ENCODE results near the gene LRRC26. TPM values are rescaled to one million over a fixed set of nuclear protein-coding genes. Genes with fewer than 3 reads are reported as not detected.

LRRC26 gene
- total and polyA plus RNA-seq, 2 of the 13 experiments (the other 11 are each of a cell fraction or from before 2014, with no cell fraction given), result not detected

DNA sequence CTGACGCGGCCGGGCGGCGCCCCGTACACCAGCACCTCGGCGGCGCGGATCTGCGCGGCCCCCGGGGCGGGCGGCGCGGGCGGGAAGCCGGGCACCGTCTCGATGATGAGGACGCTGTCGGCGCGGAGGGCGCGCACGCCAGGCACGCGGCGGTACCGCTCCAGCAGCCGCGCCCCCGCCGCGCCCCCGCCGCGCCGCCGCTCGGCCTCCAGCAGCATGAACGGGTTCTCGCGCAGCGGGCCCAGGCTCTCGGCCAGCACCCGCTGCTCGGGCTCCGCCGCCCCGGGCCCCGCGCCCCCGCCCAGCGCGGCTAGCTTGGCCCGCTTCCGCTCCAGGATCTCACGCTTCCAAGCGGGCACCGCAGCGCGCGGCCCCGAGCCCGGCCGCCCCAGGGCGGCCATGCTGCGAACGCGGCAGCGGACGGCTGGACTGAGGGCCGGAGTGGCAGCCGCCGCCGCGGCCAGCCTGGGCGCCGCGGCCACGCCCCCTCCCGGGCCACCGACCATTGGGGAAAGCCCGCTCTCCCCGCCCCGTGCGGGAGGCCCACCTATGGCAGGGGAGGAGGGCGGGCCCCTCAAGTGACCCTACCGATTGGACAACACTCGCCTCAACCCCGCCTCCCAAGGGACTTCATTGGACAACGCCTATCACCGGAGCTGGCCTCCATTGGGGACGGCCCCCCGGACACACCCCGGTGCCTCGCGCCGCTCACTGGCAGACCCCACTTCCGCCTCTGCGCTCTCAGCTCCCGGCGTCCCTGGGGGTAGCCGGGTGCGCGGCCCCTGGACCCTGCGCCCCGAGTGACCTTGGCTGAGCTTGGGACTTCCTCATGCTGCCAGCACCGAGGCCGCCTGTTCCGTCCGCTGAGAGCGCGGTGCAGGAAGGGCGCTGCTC is 30.7 kb upstream of the LRRC26 start, which contains the start of gene TPRN (continued):
- TF ChIP-seq ZNF878 (CRISPR knock-in tag; IDR thresholded peaks at IDR 0.05), result no peak
- no peak for TF ChIP-seq ZZZ3 (CRISPR knock-in tag; IDR thresholded peaks at IDR 0.05; ENCODE audit: borderline replicate concordance)
- TF ChIP-seq, protein P1, sequence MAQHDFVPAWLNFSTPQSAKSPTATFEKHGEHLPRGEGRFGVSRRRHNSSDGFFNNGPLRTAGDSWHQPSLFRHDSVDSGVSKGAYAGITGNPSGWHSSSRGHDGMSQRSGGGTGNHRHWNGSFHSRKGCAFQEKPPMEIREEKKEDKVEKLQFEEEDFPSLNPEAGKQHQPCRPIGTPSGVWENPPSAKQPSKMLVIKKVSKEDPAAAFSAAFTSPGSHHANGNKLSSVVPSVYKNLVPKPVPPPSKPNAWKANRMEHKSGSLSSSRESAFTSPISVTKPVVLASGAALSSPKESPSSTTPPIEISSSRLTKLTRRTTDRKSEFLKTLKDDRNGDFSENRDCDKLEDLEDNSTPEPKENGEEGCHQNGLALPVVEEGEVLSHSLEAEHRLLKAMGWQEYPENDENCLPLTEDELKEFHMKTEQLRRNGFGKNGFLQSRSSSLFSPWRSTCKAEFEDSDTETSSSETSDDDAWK (CRISPR knock-in tag; IDR thresholded peaks at IDR 0.05), result no peak
- TF ChIP-seq, protein P2, sequence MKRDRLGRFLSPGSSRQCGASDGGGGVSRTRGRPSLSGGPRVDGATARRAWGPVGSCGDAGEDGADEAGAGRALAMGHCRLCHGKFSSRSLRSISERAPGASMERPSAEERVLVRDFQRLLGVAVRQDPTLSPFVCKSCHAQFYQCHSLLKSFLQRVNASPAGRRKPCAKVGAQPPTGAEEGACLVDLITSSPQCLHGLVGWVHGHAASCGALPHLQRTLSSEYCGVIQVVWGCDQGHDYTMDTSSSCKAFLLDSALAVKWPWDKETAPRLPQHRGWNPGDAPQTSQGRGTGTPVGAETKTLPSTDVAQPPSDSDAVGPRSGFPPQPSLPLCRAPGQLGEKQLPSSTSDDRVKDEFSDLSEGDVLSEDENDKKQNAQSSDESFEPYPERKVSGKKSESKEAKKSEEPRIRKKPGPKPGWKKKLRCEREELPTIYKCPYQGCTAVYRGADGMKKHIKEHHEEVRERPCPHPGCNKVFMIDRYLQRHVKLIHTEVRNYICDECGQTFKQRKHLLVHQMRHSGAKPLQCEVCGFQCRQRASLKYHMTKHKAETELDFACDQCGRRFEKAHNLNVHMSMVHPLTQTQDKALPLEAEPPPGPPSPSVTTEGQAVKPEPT (CRISPR knock-in tag; IDR thresholded peaks at IDR 0.05; ENCODE audit: low read depth), result no peak
- no peak for TF ChIP-seq PAF1 (CRISPR knock-in tag; IDR thresholded peaks at IDR 0.05)
- TF ChIP-seq MED8 (CRISPR knock-in tag; IDR thresholded peaks at IDR 0.05; ENCODE audit: insufficient replicate concordance), result no peak
- TF ChIP-seq, protein P3, sequence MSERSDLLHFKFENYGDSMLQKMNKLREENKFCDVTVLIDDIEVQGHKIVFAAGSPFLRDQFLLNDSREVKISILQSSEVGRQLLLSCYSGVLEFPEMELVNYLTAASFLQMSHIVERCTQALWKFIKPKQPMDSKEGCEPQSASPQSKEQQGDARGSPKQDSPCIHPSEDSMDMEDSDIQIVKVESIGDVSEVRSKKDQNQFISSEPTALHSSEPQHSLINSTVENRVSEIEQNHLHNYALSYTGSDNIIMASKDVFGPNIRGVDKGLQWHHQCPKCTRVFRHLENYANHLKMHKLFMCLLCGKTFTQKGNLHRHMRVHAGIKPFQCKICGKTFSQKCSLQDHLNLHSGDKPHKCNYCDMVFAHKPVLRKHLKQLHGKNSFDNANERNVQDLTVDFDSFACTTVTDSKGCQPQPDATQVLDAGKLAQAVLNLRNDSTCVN (CRISPR knock-in tag; IDR thresholded peaks at IDR 0.05; ENCODE audit: borderline replicate concordance), result peak; percentile 62; the same call in 1 of the 2 replicates
- TF ChIP-seq ZNF564 (CRISPR knock-in tag; IDR thresholded peaks at IDR 0.05), result 0 out of 2 replicates have a peak, but pooled peaks have one; percentile 84
- TF ChIP-seq, protein P4, sequence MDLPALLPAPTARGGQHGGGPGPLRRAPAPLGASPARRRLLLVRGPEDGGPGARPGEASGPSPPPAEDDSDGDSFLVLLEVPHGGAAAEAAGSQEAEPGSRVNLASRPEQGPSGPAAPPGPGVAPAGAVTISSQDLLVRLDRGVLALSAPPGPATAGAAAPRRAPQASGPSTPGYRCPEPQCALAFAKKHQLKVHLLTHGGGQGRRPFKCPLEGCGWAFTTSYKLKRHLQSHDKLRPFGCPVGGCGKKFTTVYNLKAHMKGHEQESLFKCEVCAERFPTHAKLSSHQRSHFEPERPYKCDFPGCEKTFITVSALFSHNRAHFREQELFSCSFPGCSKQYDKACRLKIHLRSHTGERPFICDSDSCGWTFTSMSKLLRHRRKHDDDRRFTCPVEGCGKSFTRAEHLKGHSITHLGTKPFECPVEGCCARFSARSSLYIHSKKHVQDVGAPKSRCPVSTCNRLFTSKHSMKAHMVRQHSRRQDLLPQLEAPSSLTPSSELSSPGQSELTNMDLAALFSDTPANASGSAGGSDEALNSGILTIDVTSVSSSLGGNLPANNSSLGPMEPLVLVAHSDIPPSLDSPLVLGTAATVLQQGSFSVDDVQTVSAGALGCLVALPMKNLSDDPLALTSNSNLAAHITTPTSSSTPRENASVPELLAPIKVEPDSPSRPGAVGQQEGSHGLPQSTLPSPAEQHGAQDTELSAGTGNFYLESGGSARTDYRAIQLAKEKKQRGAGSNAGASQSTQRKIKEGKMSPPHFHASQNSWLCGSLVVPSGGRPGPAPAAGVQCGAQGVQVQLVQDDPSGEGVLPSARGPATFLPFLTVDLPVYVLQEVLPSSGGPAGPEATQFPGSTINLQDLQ (CRISPR knock-in tag; IDR thresholded peaks at IDR 0.05), result 0 out of 2 replicates have a peak, but pooled peaks have one; percentile 23
- TF ChIP-seq ONECUT2 (CRISPR knock-in tag; IDR thresholded peaks at IDR 0.05), result no peak
- TF ChIP-seq ZNF205 (CRISPR knock-in tag; IDR thresholded peaks at IDR 0.05), result peak; percentile 71
- TF ChIP-seq HOXA3 (CRISPR knock-in tag; IDR thresholded peaks at IDR 0.05), result peak; percentile 82
- no peak for TF ChIP-seq ZNF569 (CRISPR knock-in tag; IDR thresholded peaks at IDR 0.05; ENCODE audit: borderline replicate concordance)
- TF ChIP-seq NFIC (IDR thresholded peaks at IDR 0.05; ENCODE audit: low read length), result no peak
- no peak for TF ChIP-seq SP140L (CRISPR knock-in tag; IDR thresholded peaks at IDR 0.05; ENCODE audit: borderline replicate concordance)
- peak; percentile 92 for TF ChIP-seq ZNF331 (CRISPR knock-in tag; IDR thresholded peaks at IDR 0.05)
- peak; percentile 43 for TF ChIP-seq TEAD3 (CRISPR knock-in tag; optimal IDR thresholded peaks at IDR 0.05; ENCODE audit: borderline replicate concordance)
- no peak for TF ChIP-seq ZNF30 (CRISPR knock-in tag; IDR thresholded peaks at IDR 0.05)
- TF ChIP-seq ZNF136 (CRISPR knock-in tag; IDR thresholded peaks at IDR 0.05; ENCODE audit: low read depth), result no peak
- no peak for TF ChIP-seq PPARG (CRISPR knock-in tag; conservative IDR thresholded peaks at IDR 0.05)
- no peak for TF ChIP-seq RFX1 (IDR thresholded peaks at IDR 0.05)
- peak in 1 of 2 experiments; percentile 86; a peak in 2 of 4 replicates for TF ChIP-seq KLF16 (CRISPR knock-in tag; IDR thresholded peaks at IDR 0.05)

Measured in HepG2 (cell line).